Karpas-422 (cell line): ENCODE measurements around the gene APOBEC2. TPM values are rescaled to one million over a fixed set of nuclear protein-coding genes. Genes with fewer than 3 reads are reported as not detected.

Source experiments
- DNase-seq: peaks from one replicate; pipeline ENCODE4 v3.0.0-alpha.2; 2015
- H2AFZ ChIP-seq: fragments of 200-600 bp; sonication (generic); 2 replicates; pipeline ENCODE4 v1.6.1; 2014; ENCODE audit warnings: antibody characterized with exemption, low read length, mixed read lengths
- H3K27ac ChIP-seq: fragments of 200-600 bp; sonication (generic); 2 replicates; pipeline ENCODE4 v1.5.1; 2014; ENCODE audit warnings: mild to moderate bottlenecking, low read length, moderate library complexity
- H3K27me3 ChIP-seq: fragments of 200-600 bp; sonication (generic); 2 replicates; pipeline ENCODE4 v1.6.1; 2014; ENCODE audit warnings: low read length, mixed read lengths
- H3K36me3 ChIP-seq: fragments of 200-600 bp; sonication (generic); 2 replicates; pipeline ENCODE4 v1.6.1; 2014; ENCODE audit warnings: low read length, mixed read lengths; ENCODE audit not compliant: insufficient read depth
- H3K4me1 ChIP-seq: fragments of 200-600 bp; sonication (generic); 2 replicates; pipeline ENCODE4 v1.6.1; 2014; ENCODE audit warnings: mild to moderate bottlenecking, low read length, mixed read lengths
- H3K4me2 ChIP-seq: fragments of 200-600 bp; sonication (generic); 2 replicates; pipeline ENCODE4 v1.6.1; 2014; ENCODE audit warnings: low read length, low read depth, mild to moderate bottlenecking; ENCODE audit not compliant: poor library complexity, severe bottlenecking
- H3K4me3 ChIP-seq: fragments of 200-600 bp; sonication (generic); 2 replicates; pipeline ENCODE4 v1.5.1; 2014; ENCODE audit warnings: mild to moderate bottlenecking, antibody characterized with exemption, low read length, mixed read lengths
- H3K79me2 ChIP-seq: fragments of 200-600 bp; sonication (generic); 2 replicates; pipeline ENCODE4 v1.6.1; 2014; ENCODE audit warnings: mild to moderate bottlenecking, low read length, mixed read lengths
- H3K9ac ChIP-seq: fragments of 200-600 bp; sonication (generic); 2 replicates; pipeline ENCODE4 v1.6.0; 2014; ENCODE audit warnings: low read length
- H3K9me2 ChIP-seq: fragments of 200-600 bp; sonication (generic), shearing (Covaris generic); replicated peaks from 2 replicates; pipeline ENCODE4 v1.6.0; 2014; ENCODE audit warnings: mild to moderate bottlenecking, low read length, moderate library complexity; ENCODE audit not compliant: insufficient read depth
- H3K9me3 ChIP-seq: fragments of 300-700, 200-600 bp; sonication (generic); 2 replicates; pipeline ENCODE4 v1.6.1; 2014; ENCODE audit warnings: low read length, mixed read lengths
- H4K20me1 ChIP-seq: fragments of 200-600 bp; sonication (generic); 2 replicates; pipeline ENCODE4 v1.6.1; 2014; ENCODE audit warnings: mild to moderate bottlenecking, antibody characterized with exemption, low read length, low read depth; ENCODE audit not compliant: insufficient read depth
- total RNA-seq: library from RNA; depleted of rRNA; stranded (reverse); fragments of >200 nt; shearing (Covaris generic); gene quantifications from 2 replicates; pipeline ENCODE4 v1.2.3, GENCODE V29; 2014; ENCODE audit warnings: low replicate concordance

The APOBEC2 gene
- total RNA-seq, 1 experiment from 2014 or later, result not detected

GRCh38 chr6:41066867-41067304 is 13.9 kb downstream of the APOBEC2 start:
- Histone ChIP-seq H3K9me3 (no peaks in the 10 kb centered on the region), H3K9ac (no peak overlapping the region), H3K4me2 (no peak overlapping the region), H3K27ac (no peak overlapping the region), H3K79me2 (peaks cover 15% of the 10 kb centered on the region), H3K36me3 (peaks cover 37% of the 10 kb centered on the region), H3K27me3 (no peaks in the 10 kb centered on the region), H4K20me1 (no peaks in the 10 kb centered on the region), H2AFZ (no peak overlapping the region), H3K4me3 (no peak overlapping the region), H3K9me2 (no peaks in the 10 kb centered on the region), H3K4me1 (peaks cover 12% of the 10 kb centered on the region)
- DNase-seq, result peak; percentile 83

- Histone ChIP-seq H3K27me3 (no peaks in the 10 kb centered on the region), H3K79me2 (peaks cover 49% of the 10 kb centered on the region), H4K20me1 (no peaks in the 10 kb centered on the region), H3K9me3 (no peaks in the 10 kb centered on the region), H3K4me1 (peaks cover 39% of the 10 kb centered on the region), H2AFZ (peak overlapping the region; percentile 62), H3K36me3 (peaks cover 13% of the 10 kb centered on the region), H3K9me2 (no peaks in the 10 kb centered on the region), H3K27ac (peak overlapping the region; percentile 94), H3K4me2 (peak overlapping the region; percentile 81), H3K4me3 (peak overlapping the region; percentile 89), H3K9ac (peak overlapping the region; percentile 95)
- peak; percentile 94 for DNase-seq
Observed at GRCh38 chr6:41071501-41071922, 18.5 kb downstream of the APOBEC2 start.

- peaks cover 55% of the 10 kb centered on the region for H3K79me2 ChIP-seq
Observed at GRCh38 chr6:41071923-41072835, 19.2 kb downstream of the APOBEC2 start, which contains the start of gene OARD1. Gene OARD1 (minus strand): TSS chr6:41072356. CDS start chr6:41071634, 722 bp downstream.

GRCh38 chr6:41072836-41073202 is 19.8 kb downstream of the APOBEC2 start, which contains the start of gene NFYA:
Gene NFYA (plus strand): TSS chr6:41072974. CDS start chr6:41079090, 6,116 bp downstream.
- Histone ChIP-seq H3K79me2 (peaks cover 62% of the 10 kb centered on the region), H3K9me2 (no peaks in the 10 kb centered on the region), H2AFZ (0 out of 2 replicates have a peak within 1 kb of the TSS, but pooled peaks have one; percentile 46)

More at GRCh38 chr6:41071923-41072835, 19.2 kb downstream of the APOBEC2 start, which contains the start of gene OARD1:
- Histone ChIP-seq H3K9ac (peak within 1 kb of the TSS; percentile 98), H2AFZ (peak within 1 kb of the TSS; percentile 62), H3K4me2 (peak within 1 kb of the TSS; percentile 89), H3K36me3 (peaks cover 12% of the 10 kb centered on the region), H3K27ac (peak within 1 kb of the TSS; percentile 94), H3K9me2 (no peaks in the 10 kb centered on the region), H4K20me1 (no peaks in the 10 kb centered on the region), H3K9me3 (no peaks in the 10 kb centered on the region), H3K4me1 (peaks cover 45% of the 10 kb centered on the region), H3K27me3 (no peaks in the 10 kb centered on the region), H3K4me3 (peak within 1 kb of the TSS; percentile 89)
- peak; percentile 100 for DNase-seq

GRCh38 chr6:41073203-41073967 is 20.4 kb downstream of the APOBEC2 start:
- H3K4me2 ChIP-seq, result peak overlapping the region; percentile 89
- no peaks in the 10 kb centered on the region for H3K27me3 ChIP-seq
- H3K9me2 ChIP-seq, result no peaks in the 10 kb centered on the region
- no peaks in the 10 kb centered on the region for H3K9me3 ChIP-seq
- peak; percentile 96 for DNase-seq
- peak overlapping the region; percentile 98 for H3K9ac ChIP-seq
- peak overlapping the region; percentile 94 for H3K27ac ChIP-seq
- H3K79me2 ChIP-seq, result peaks cover 67% of the 10 kb centered on the region
- H3K36me3 ChIP-seq, result peaks cover 12% of the 10 kb centered on the region
- H4K20me1 ChIP-seq, result no peaks in the 10 kb centered on the region
- H2AFZ ChIP-seq, result no peak overlapping the region
- peaks cover 50% of the 10 kb centered on the region for H3K4me1 ChIP-seq
- peak overlapping the region; percentile 77 for H3K4me3 ChIP-seq

More at GRCh38 chr6:41072836-41073202, 19.8 kb downstream of the APOBEC2 start, which contains the start of gene NFYA:
- Histone ChIP-seq H3K4me1 (peaks cover 50% of the 10 kb centered on the region), H3K36me3 (peaks cover 12% of the 10 kb centered on the region), H3K27me3 (no peaks in the 10 kb centered on the region), H3K4me2 (peak within 1 kb of the TSS; percentile 89), H3K27ac (peak within 1 kb of the TSS; percentile 94), H3K9me3 (no peaks in the 10 kb centered on the region), H3K9ac (peak within 1 kb of the TSS; percentile 98), H3K4me3 (peak within 1 kb of the TSS; percentile 89), H4K20me1 (no peaks in the 10 kb centered on the region)
- DNase-seq, result no peak

- Histone ChIP-seq H3K9me2 (no peaks in the 10 kb centered on the region), H3K79me2 (peaks cover 75% of the 10 kb centered on the region), H3K4me2 (peak overlapping the region; percentile 89), H3K27ac (peak overlapping the region; percentile 94), H3K36me3 (peaks cover 16% of the 10 kb centered on the region), H3K9me3 (no peaks in the 10 kb centered on the region), H3K4me1 (peaks cover 50% of the 10 kb centered on the region), H3K4me3 (peak overlapping the region; percentile 77), H2AFZ (no peak overlapping the region), H3K27me3 (no peaks in the 10 kb centered on the region), H4K20me1 (no peaks in the 10 kb centered on the region), H3K9ac (peak overlapping the region; percentile 98)
- peak; percentile 62 for DNase-seq
Observed at GRCh38 chr6:41073968-41074691, 21.1 kb downstream of the APOBEC2 start.

- no peak overlapping the region for H2AFZ ChIP-seq
- no peaks in the 10 kb centered on the region for H3K27me3 ChIP-seq
- no peak for DNase-seq
- peak overlapping the region; percentile 89 for H3K4me2 ChIP-seq
- peaks cover 82% of the 10 kb centered on the region for H3K79me2 ChIP-seq
- H3K9me3 ChIP-seq, result no peaks in the 10 kb centered on the region
- peaks cover 16% of the 10 kb centered on the region for H3K36me3 ChIP-seq
- H3K4me1 ChIP-seq, result peaks cover 50% of the 10 kb centered on the region
- H3K27ac ChIP-seq, result peak overlapping the region; percentile 94
- peak overlapping the region; percentile 98 for H3K9ac ChIP-seq
- no peaks in the 10 kb centered on the region for H4K20me1 ChIP-seq
- H3K4me3 ChIP-seq, result peak overlapping the region; percentile 77
- H3K9me2 ChIP-seq, result no peaks in the 10 kb centered on the region
Observed at GRCh38 chr6:41074692-41075436, 21.9 kb downstream of the APOBEC2 start.
